OCI-LY3 (cell line): Measurements from ENCODE around the gene EIF4B.

ENCODE experiments used
- H2AFZ ChIP-seq: fragments of 200-600, 300-600 bp; shearing (Covaris generic); 2 replicates; pipeline ENCODE4 v1.6.0; 2014; ENCODE audit warnings: antibody characterized with exemption, low read depth, low read length
- H3K27ac ChIP-seq: fragments of 200-600, 300-600 bp; sonication (generic); 2 replicates; pipeline ENCODE4 v1.5.1; 2014; ENCODE audit warnings: mild to moderate bottlenecking, low read length, moderate library complexity, mixed read lengths
- H3K27me3 ChIP-seq: fragments of 200-600, 300-600 bp; sonication (generic); 2 replicates; pipeline ENCODE4 v1.6.1; 2014; ENCODE audit warnings: low read depth, low read length, mixed read lengths
- H3K36me3 ChIP-seq: fragments of 200-600, 300-600 bp; sonication (generic); replicated peaks from 2 replicates; pipeline ENCODE3; 2014; ENCODE audit warnings: low read depth, low read length, mixed read lengths
- H3K4me1 ChIP-seq: fragments of 300-600, 200-600 bp; sonication (generic); 2 replicates; pipeline ENCODE4 v1.6.1; 2014; ENCODE audit warnings: low read length, mixed read lengths
- H3K4me2 ChIP-seq: fragments of 200-600, 300-600 bp; sonication (generic); 2 replicates; pipeline ENCODE4 v1.6.1; 2014; ENCODE audit warnings: low read length, mixed read lengths
- H3K4me3 ChIP-seq: fragments of 300-600, 200-600 bp; sonication (generic); 2 replicates; pipeline ENCODE4 v1.5.1; 2014; ENCODE audit warnings: antibody characterized with exemption, mild to moderate bottlenecking, low read length, moderate library complexity
- H3K79me2 ChIP-seq: fragments of 300-600, 200-600 bp; shearing (Covaris generic); 2 replicates; pipeline ENCODE4 v1.6.1; 2014; ENCODE audit warnings: mild to moderate bottlenecking, low read length, mixed read lengths
- H3K9ac ChIP-seq: fragments of 300-600, 200-600 bp; shearing (Covaris generic); 2 replicates; pipeline ENCODE4 v1.6.0; 2014; ENCODE audit warnings: mild to moderate bottlenecking, low read length, moderate library complexity
- H3K9me3 ChIP-seq: fragments of 200-600, 300-600 bp; shearing (Covaris generic); 2 replicates; pipeline ENCODE4 v1.6.1; 2014; ENCODE audit warnings: low read length, mixed read lengths; ENCODE audit not compliant: insufficient read depth
- H4K20me1 ChIP-seq: fragments of 200-600, 300-600 bp; sonication (generic); 2 replicates; pipeline ENCODE4 v1.6.1; 2016; ENCODE audit warnings: low read length, mixed read lengths; ENCODE audit not compliant: insufficient read depth
- EZH2phosphoT487 ChIP-seq: fragments of 200-600 bp; shearing (Covaris generic); IDR thresholded peaks from 2 replicates; pipeline ENCODE4 v1.6.1; 2018; ENCODE audit warnings: antibody characterized with exemption, mixed run types, low read depth
- TF ChIP-seq, protein P1 (sequence below): fragments of 200-600, 300-600 bp; sonication (generic); IDR thresholded peaks from 2 replicates; pipeline ENCODE4 v1.5.1; 2014; ENCODE audit warnings: antibody characterized with exemption, low read length, low read depth

The EIF4B gene

DNA sequence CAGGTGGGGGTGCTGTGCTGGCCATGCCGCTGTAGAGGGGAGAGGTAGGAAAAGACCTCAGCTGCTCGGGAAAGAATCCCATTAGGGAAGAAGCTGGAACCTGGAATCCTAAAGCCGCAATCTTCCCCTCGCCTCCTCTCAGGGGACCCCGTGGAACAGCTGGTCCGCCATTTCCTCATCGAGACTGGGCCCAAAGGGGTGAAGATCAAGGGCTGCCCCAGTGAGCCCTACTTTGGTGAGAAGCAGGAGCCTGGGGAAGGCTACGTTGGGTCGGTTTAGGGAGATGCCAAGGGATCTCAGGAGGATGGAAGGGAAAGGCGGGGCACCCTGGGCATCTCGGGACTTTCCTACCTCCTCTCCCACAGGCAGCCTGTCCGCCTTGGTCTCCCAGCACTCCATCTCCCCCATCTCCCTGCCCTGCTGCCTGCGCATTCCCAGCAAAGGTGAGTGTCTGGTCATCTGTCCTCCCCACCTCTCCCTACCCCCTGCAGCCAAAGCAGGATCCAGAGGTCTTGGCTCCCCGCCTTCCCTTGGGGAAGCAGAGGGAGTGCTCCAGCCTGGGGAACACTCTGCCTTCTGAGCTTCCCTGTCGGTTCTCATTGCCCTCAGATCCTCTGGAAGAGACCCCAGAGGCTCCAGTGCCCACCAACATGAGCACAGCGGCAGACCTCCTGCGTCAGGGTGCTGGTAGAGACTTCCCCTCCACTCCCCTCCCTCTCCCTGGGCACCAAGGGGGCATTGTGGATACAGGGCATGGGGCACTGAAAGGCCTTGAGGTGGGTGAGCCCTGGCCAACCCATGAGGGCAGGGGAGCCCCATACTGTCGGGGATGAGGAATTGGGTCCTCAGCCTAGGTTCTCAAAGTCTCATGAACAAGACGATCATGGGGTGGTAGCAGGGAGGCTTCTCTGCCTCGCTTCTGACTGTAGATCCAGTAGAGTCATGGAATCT is 56.0 kb downstream of the EIF4B start:
- H3K9me3 ChIP-seq: no peaks in the 10 kb centered on the region
- H3K4me2 ChIP-seq: no peak overlapping the region
- no peak overlapping the region for H2AFZ ChIP-seq
- no peak overlapping the region for H3K9ac ChIP-seq
- H3K79me2 ChIP-seq: no peaks in the 10 kb centered on the region
- TF ChIP-seq, protein P1, sequence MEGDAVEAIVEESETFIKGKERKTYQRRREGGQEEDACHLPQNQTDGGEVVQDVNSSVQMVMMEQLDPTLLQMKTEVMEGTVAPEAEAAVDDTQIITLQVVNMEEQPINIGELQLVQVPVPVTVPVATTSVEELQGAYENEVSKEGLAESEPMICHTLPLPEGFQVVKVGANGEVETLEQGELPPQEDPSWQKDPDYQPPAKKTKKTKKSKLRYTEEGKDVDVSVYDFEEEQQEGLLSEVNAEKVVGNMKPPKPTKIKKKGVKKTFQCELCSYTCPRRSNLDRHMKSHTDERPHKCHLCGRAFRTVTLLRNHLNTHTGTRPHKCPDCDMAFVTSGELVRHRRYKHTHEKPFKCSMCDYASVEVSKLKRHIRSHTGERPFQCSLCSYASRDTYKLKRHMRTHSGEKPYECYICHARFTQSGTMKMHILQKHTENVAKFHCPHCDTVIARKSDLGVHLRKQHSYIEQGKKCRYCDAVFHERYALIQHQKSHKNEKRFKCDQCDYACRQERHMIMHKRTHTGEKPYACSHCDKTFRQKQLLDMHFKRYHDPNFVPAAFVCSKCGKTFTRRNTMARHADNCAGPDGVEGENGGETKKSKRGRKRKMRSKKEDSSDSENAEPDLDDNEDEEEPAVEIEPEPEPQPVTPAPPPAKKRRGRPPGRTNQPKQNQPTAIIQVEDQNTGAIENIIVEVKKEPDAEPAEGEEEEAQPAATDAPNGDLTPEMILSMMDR: no peak
- no peak for TF ChIP-seq EZH2phosphoT487
- H3K4me1 ChIP-seq: no peaks in the 10 kb centered on the region
- no peaks in the 10 kb centered on the region for H4K20me1 ChIP-seq
- H3K36me3 ChIP-seq: peaks cover 11% of the 10 kb centered on the region
- H3K4me3 ChIP-seq: no peak overlapping the region
- no peak overlapping the region for H3K27ac ChIP-seq
- no peaks in the 10 kb centered on the region for H3K27me3 ChIP-seq

DNA sequence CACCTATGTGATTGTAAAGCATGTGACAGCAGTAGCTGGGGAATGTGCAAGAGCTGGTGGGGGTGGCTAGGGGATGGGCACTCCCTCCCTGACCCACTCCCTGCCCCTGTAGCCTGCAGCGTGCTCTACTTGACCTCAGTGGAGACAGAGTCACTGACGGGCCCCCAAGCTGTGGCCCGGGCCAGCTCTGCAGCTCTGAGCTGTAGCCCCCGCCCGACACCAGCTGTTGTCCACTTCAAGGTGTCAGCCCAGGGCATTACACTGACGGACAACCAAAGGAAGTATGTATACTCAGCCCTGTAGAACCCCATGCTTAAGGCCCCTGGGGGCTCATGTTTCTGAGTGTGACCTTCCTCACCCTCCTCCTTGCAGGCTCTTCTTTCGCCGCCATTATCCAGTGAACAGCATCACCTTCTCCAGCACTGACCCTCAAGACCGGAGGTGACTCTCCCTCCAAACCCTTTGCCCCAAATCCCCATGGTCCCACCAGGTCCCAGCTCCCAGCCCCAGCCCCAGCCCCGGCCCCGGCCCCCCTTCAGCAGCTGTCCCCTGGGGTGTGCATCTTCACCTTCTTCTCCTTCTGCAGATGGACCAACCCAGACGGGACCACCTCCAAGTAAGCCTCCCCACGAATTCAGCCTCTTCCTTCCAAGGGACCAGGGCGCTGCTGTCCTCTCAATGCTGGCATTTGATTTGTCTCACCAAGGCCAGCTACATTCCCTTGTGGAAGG is 56.9 kb downstream of the EIF4B start:
- Histone ChIP-seq H3K79me2 (no peaks in the 10 kb centered on the region), H3K9me3 (no peaks in the 10 kb centered on the region), H3K36me3 (peaks cover 11% of the 10 kb centered on the region), H2AFZ (no peak overlapping the region), H3K27me3 (no peaks in the 10 kb centered on the region), H3K9ac (no peak overlapping the region), H3K27ac (no peak overlapping the region), H3K4me3 (no peak overlapping the region), H3K4me2 (no peak overlapping the region), H4K20me1 (no peaks in the 10 kb centered on the region), H3K4me1 (no peaks in the 10 kb centered on the region)
- TF ChIP-seq EZH2phosphoT487: no peak
- TF ChIP-seq, protein P1: no peak

DNA sequence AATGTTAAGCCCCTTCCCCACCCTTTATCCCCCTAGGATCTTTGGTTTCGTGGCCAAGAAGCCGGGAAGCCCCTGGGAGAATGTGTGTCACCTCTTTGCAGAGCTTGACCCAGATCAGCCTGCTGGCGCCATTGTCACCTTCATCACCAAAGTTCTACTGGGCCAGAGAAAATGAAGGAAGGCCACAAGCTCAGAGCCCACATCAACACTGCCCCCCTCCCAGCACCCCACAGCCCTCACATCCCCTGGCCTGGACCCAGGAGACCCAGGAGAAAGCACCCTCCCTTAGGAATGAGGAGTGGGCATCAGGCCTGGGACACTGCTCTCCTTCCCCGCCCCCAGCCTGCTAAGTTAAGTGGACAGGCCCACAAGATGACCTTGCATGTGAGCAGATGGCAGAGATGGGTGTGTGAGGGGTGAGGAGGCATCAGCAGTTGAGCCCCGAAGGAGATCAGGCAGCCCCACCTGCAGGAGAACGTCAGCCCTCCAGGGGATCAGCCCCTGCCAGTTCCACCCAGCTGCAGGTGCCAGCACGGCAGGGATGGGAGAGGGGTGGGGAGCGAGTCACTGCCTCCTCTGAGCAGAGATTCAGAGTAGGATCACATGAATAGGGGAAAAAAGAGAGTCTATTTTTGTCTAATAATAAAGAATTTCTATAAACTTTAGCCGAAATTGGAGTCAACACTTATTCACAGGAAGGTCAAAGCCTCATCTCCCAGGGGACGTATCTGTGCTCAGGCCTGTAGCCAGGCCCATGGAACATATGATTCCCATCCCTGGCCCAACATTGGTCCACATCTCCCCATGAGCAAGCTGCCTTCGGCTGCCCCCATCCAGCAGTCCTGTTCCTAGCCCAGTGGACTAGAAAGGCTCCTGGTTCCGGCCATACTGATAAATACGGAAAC is 57.7 kb downstream of the EIF4B start:
- no peaks in the 10 kb centered on the region for H3K9me3 ChIP-seq
- no peaks in the 10 kb centered on the region for H4K20me1 ChIP-seq
- H3K4me3 ChIP-seq: no peak overlapping the region
- no peak for TF ChIP-seq EZH2phosphoT487
- TF ChIP-seq, protein P1: no peak
- H3K36me3 ChIP-seq: peaks cover 11% of the 10 kb centered on the region
- no peak overlapping the region for H3K9ac ChIP-seq
- no peaks in the 10 kb centered on the region for H3K79me2 ChIP-seq
- H3K27me3 ChIP-seq: no peaks in the 10 kb centered on the region
- H3K4me2 ChIP-seq: no peak overlapping the region
- H3K27ac ChIP-seq: no peak overlapping the region
- no peaks in the 10 kb centered on the region for H3K4me1 ChIP-seq
- H2AFZ ChIP-seq: no peak overlapping the region
